CD8-positive, alpha-beta memory T cell (primary cell): Measurements from ENCODE around the gene ZNF689. TPM values are rescaled to one million over a fixed set of nuclear protein-coding genes. Genes with fewer than 3 reads are reported as not detected.

Source experiments
- CTCF ChIA-PET: fragments of 350-600 bp; sonication (Branson Sonifier 250); formaldehyde crosslinking; loops from one replicate; lab custom pipeline; 2021; ENCODE audit warnings: antibody characterized with exemption; lab: Charles Lee
- POLR2A ChIA-PET: fragments of 350-600 bp; sonication (Branson Sonifier 250); formaldehyde crosslinking; loops from one replicate; lab custom pipeline; 2021; ENCODE audit warnings: antibody characterized with exemption; lab: Charles Lee
- DNase-seq, 5 donors: peaks; one replicate each; pipeline versions ENCODE4 v3.0.0 to v3.0.0-alpha.2; 2020 to 2022; ENCODE audit warnings: mixed read lengths in 1 of 5
- H3K27ac ChIP-seq: one replicate; pipeline ENCODE4 v1.7.0; 2013; ENCODE audit warnings: low read depth, mild to moderate bottlenecking, low read length, moderate library complexity
- H3K27me3 ChIP-seq: 2 replicates; pipeline ENCODE4 v1.7.0; 2013; ENCODE audit warnings: low read length, mild to moderate bottlenecking; ENCODE audit not compliant: insufficient read depth, poor library complexity, severe bottlenecking
- H3K36me3 ChIP-seq: 2 replicates; pipeline ENCODE4 v1.7.0; 2013; ENCODE audit warnings: mild to moderate bottlenecking, low read length, moderate library complexity; ENCODE audit not compliant: insufficient read depth
- H3K4me1 ChIP-seq: 2 replicates; pipeline ENCODE4 v1.7.0; 2013; ENCODE audit warnings: mild to moderate bottlenecking, low read length, moderate library complexity; ENCODE audit not compliant: insufficient read depth
- H3K4me3 ChIP-seq: 2 replicates; pipeline ENCODE4 v1.7.0; 2013; ENCODE audit warnings: mild to moderate bottlenecking, low read length
- H3K9me3 ChIP-seq: 2 replicates; pipeline ENCODE4 v1.7.0; 2013; ENCODE audit warnings: mild to moderate bottlenecking, low read length
- H3K27ac Mint-ChIP-seq, 8 donors: one replicate each; pipeline ENCODE4 v1.8.0; 2020 to 2021; ENCODE audit warnings: mixed read lengths in 8 of 8, mild to moderate bottlenecking in 6 of 8, inconsistent platforms in 3 of 8, moderate library complexity in 3 of 8
- H3K27me3 Mint-ChIP-seq, 2 donors: one replicate each; pipeline ENCODE4 v1.8.0; 2020 to 2021; ENCODE audit warnings: mixed read lengths in 2 of 2, mild to moderate bottlenecking in 1 of 2, moderate library complexity in 1 of 2
- H3K36me3 Mint-ChIP-seq, 3 donors: one replicate each; pipeline ENCODE4 v1.8.0; 2020 to 2021; ENCODE audit warnings: mixed read lengths in 3 of 3, inconsistent platforms in 1 of 3, mild to moderate bottlenecking in 1 of 3
- H3K4me1 Mint-ChIP-seq, 3 donors: one replicate each; pipeline ENCODE4 v1.8.0; 2020 to 2021; ENCODE audit warnings: mixed read lengths in 3 of 3, inconsistent platforms in 1 of 3, mild to moderate bottlenecking in 1 of 3
- H3K4me3 Mint-ChIP-seq, 7 donors: one replicate each; pipeline ENCODE4 v1.8.0; 2020 to 2021; ENCODE audit warnings: mixed read lengths in 7 of 7, mild to moderate bottlenecking in 6 of 7, moderate library complexity in 4 of 7, inconsistent platforms in 2 of 7
- H3K9me3 Mint-ChIP-seq, 5 donors: one replicate each; pipeline ENCODE4 v1.8.0; 2020 to 2022; ENCODE audit warnings: mixed read lengths in 5 of 5, mild to moderate bottlenecking in 3 of 5, moderate library complexity in 2 of 5, inconsistent platforms in 1 of 5
- polyA plus RNA-seq: library from polyadenylated mRNA; unstranded; fragments of 300-500 nt; fragmentation: Illumina TruSeq; gene quantifications from one replicate; pipeline ENCODE4 v1.2.3, GENCODE V29; 2021
- total RNA-seq, 2 experiments: library from RNA; stranded (reverse); gene quantifications; one replicate each; pipeline ENCODE4 v1.2.3, GENCODE V29; 2021

ZNF689 gene
- total and polyA plus RNA-seq, 3 experiments from 2014 or later = 13.7 to 15.7 (median 14.6) TPM

GRCh38 chr16:30567991-30568638 lies 42.1 kb downstream of the ZNF689 start:
- Mint-ChIP-seq H3K36me3 (peaks cover 0 to 15% (median 2%) of the 10 kb centered on the region in 3 donors), H3K4me3 (peak overlapping the region; percentile 71 to 90 (median 82)), H3K9me3 (no peaks in the 10 kb centered on the region), H3K27me3 (no peaks in the 10 kb centered on the region), H3K4me1 (peaks cover 17 to 48% (median 30%) of the 10 kb centered on the region in 3 donors), H3K27ac (peak overlapping the region; percentile 94 to 99 (median 97))
- ChIA-PET CTCF (interaction anchor here (1.1 to 1.5 kb wide), 5 partner anchors 10 to 138 kb away, joined by 3 to 11 read pairs (median 3); partner anchors contain the start of genes DCTPP1, PRR14 and ZNF764), POLR2A (interaction anchor here (0.5 to 1.5 kb wide), 11 partner anchors 9 to 1546 kb away, joined by 3 to 11 read pairs (median 5); partner anchors contain the start of genes DCTPP1, ZNF747 and ZNF764)
- Histone ChIP-seq H3K27me3 (no peaks in the 10 kb centered on the region), H3K36me3 (no peaks in the 10 kb centered on the region), H3K4me3 (no peak overlapping the region), H3K9me3 (no peaks in the 10 kb centered on the region), H3K27ac (peak overlapping the region; percentile 55), H3K4me1 (peaks cover 44% of the 10 kb centered on the region)
- peak; percentile 26 to 72 (median 61) for DNase-seq

- peak overlapping the region in 6 of 7 donors; percentile 65 to 90 (median 82) for H3K4me3 Mint-ChIP-seq
- CTCF ChIA-PET = interaction anchor here (1.2 to 1.5 kb wide), 3 partner anchors 9 to 138 kb away, joined by 3 read pairs; partner anchors contain the start of genes DCTPP1, PRR14 and ZNF764
- H3K4me3 ChIP-seq = no peak overlapping the region
Measured at GRCh38 chr16:30567160-30567990, 42.8 kb downstream of the ZNF689 start.

GRCh38 chr16:30566531-30566930 lies 43.7 kb downstream of the ZNF689 start:
- no peak overlapping the region for H3K4me3 ChIP-seq
- no peaks in the 10 kb centered on the region for H3K27me3 ChIP-seq
- POLR2A ChIA-PET = interaction anchor here (1.3 kb wide), 1 partner anchor 14 kb away, joined by 6 read pairs; no protein-coding TSS in a partner anchor
- Mint-ChIP-seq H3K36me3 (peaks cover 0 to 10% (median 2%) of the 10 kb centered on the region in 3 donors), H3K9me3 (no peaks in the 10 kb centered on the region), H3K4me3 (peak overlapping the region in 1 of 7 donors; percentile 51), H3K27ac (peak overlapping the region in 5 of 8 donors; percentile 8 to 96 (median 32)), H3K27me3 (no peaks in the 10 kb centered on the region), H3K4me1 (peaks cover 9 to 40% (median 24%) of the 10 kb centered on the region in 3 donors)
- H3K36me3 ChIP-seq = no peaks in the 10 kb centered on the region
- no peak overlapping the region for H3K27ac ChIP-seq
- DNase-seq = no peak
- CTCF ChIA-PET = interaction anchor here (0.9 to 1.6 kb wide), 7 partner anchors 8 to 116 kb away, joined by 3 to 7 read pairs (median 3); partner anchors contain the start of genes PRR14, ZNF747 and ZNF764
- H3K9me3 ChIP-seq = no peaks in the 10 kb centered on the region
- peaks cover 37% of the 10 kb centered on the region for H3K4me1 ChIP-seq

More at GRCh38 chr16:30567160-30567990, 42.8 kb downstream of the ZNF689 start:
- no peaks in the 10 kb centered on the region for H3K27me3 ChIP-seq
- no peaks in the 10 kb centered on the region for H3K9me3 ChIP-seq
- POLR2A ChIA-PET = interaction anchor here (0.6 to 1.3 kb wide), 3 partner anchors 9 to 40 kb away, joined by 3 to 5 read pairs (median 3); partner anchors contain the start of gene ZNF764
- Mint-ChIP-seq H3K9me3 (no peaks in the 10 kb centered on the region), H3K4me1 (peaks cover 14 to 46% (median 29%) of the 10 kb centered on the region in 3 donors), H3K36me3 (peaks cover 0 to 15% (median 2%) of the 10 kb centered on the region in 3 donors), H3K27ac (peak overlapping the region; percentile 94 to 99 (median 97)), H3K27me3 (no peaks in the 10 kb centered on the region)
- H3K4me1 ChIP-seq = peaks cover 40% of the 10 kb centered on the region
- peak overlapping the region; percentile 55 for H3K27ac ChIP-seq
- H3K36me3 ChIP-seq = no peaks in the 10 kb centered on the region
- DNase-seq = peak in 4 of 5 donors; percentile 24 to 74 (median 48)

- peaks cover 35% of the 10 kb centered on the region for H3K4me1 ChIP-seq
- no peaks in the 10 kb centered on the region for H3K9me3 ChIP-seq
- no peaks in the 10 kb centered on the region for H3K27me3 Mint-ChIP-seq
Measured at GRCh38 chr16:30565984-30566383, 44.2 kb downstream of the ZNF689 start.

GRCh38 chr16:30565526-30565925 lies 44.7 kb downstream of the ZNF689 start:
- no peaks in the 10 kb centered on the region for H3K9me3 Mint-ChIP-seq
- H3K27ac Mint-ChIP-seq = peak overlapping the region in 3 of 8 donors; percentile 22 to 93 (median 82)
- H3K4me3 ChIP-seq = no peak overlapping the region
- peak overlapping the region in 2 of 7 donors; percentile 30 to 65 for H3K4me3 Mint-ChIP-seq
- H3K27ac ChIP-seq = no peak overlapping the region
- peaks cover 30% of the 10 kb centered on the region for H3K4me1 ChIP-seq
- CTCF ChIA-PET = interaction anchor here (1.0 to 1.8 kb wide), 6 partner anchors 8 to 135 kb away, joined by 3 to 7 read pairs (median 4); partner anchors contain the start of genes DCTPP1 and ZNF747
- H3K36me3 Mint-ChIP-seq = peaks cover 0 to 4% (median 2%) of the 10 kb centered on the region in 3 donors
- DNase-seq = no peak
- POLR2A ChIA-PET = interaction anchor here (1.3 kb wide), 1 partner anchor 13 kb away, joined by 6 read pairs; no protein-coding TSS in a partner anchor
- H3K27me3 ChIP-seq = no peaks in the 10 kb centered on the region
- no peaks in the 10 kb centered on the region for H3K36me3 ChIP-seq
- H3K27me3 Mint-ChIP-seq = no peaks in the 10 kb centered on the region
- no peaks in the 10 kb centered on the region for H3K9me3 ChIP-seq
- H3K4me1 Mint-ChIP-seq = peaks cover 15 to 40% (median 25%) of the 10 kb centered on the region in 3 donors

More at GRCh38 chr16:30565984-30566383, 44.2 kb downstream of the ZNF689 start:
- H3K27ac ChIP-seq = no peak overlapping the region
- H3K9me3 Mint-ChIP-seq = no peaks in the 10 kb centered on the region
- peaks cover 0 to 7% (median 2%) of the 10 kb centered on the region in 3 donors for H3K36me3 Mint-ChIP-seq
- peaks cover 13 to 42% (median 26%) of the 10 kb centered on the region in 3 donors for H3K4me1 Mint-ChIP-seq
- no peak overlapping the region for H3K4me3 ChIP-seq
- ChIA-PET CTCF (interaction anchor here (0.9 to 1.8 kb wide), 7 partner anchors 9 to 136 kb away, joined by 3 to 7 read pairs (median 3); partner anchors contain the start of genes DCTPP1 and ZNF747), POLR2A (interaction anchor here (1.3 kb wide), 1 partner anchor 14 kb away, joined by 6 read pairs; no protein-coding TSS in a partner anchor)
- H3K27me3 ChIP-seq = no peaks in the 10 kb centered on the region
- no peaks in the 10 kb centered on the region for H3K36me3 ChIP-seq
- peak overlapping the region in 4 of 8 donors; percentile 8 to 96 (median 80) for H3K27ac Mint-ChIP-seq
- H3K4me3 Mint-ChIP-seq = peak overlapping the region in 1 of 7 donors; percentile 51
- DNase-seq = no peak

GRCh38 chr16:30562021-30562420 lies 48.2 kb downstream of the ZNF689 start:
- CTCF ChIA-PET = interaction anchor here (1.0 to 1.6 kb wide), 3 partner anchors 26 to 132 kb away, joined by 3 to 5 read pairs (median 4); partner anchors contain the start of gene DCTPP1
- no peak overlapping the region for H3K27ac ChIP-seq

More at GRCh38 chr16:30562021-30562420, 48.2 kb downstream of the ZNF689 start:
- Mint-ChIP-seq H3K27ac (peak overlapping the region in 2 of 8 donors; percentile 79 to 87), H3K27me3 (peaks cover 0 to 2% of the 10 kb centered on the region in 2 donors), H3K4me3 (peak overlapping the region in 6 of 7 donors; percentile 80 to 86 (median 82)), H3K9me3 (no peaks in the 10 kb centered on the region), H3K4me1 (peaks cover 17 to 37% (median 20%) of the 10 kb centered on the region in 3 donors), H3K36me3 (peaks cover 0 to 6% (median 0%) of the 10 kb centered on the region in 3 donors)
- Histone ChIP-seq H3K36me3 (no peaks in the 10 kb centered on the region), H3K27me3 (no peaks in the 10 kb centered on the region), H3K4me3 (no peak overlapping the region), H3K9me3 (no peaks in the 10 kb centered on the region), H3K4me1 (peaks cover 9% of the 10 kb centered on the region)
- no peak for DNase-seq
- POLR2A ChIA-PET = interaction anchor here (0.7 to 2.3 kb wide), 3 partner anchors 9 to 97 kb away, joined by 3 to 15 read pairs (median 8); partner anchors contain the start of gene ZNF688
